Activated naive CD8-positive, alpha-beta T cell (primary cell): ENCODE measurements around the gene RAPGEF3.

ENCODE experiments used
- H3K27ac Mint-ChIP-seq: one replicate; pipeline ENCODE4 v1.8.0; 2021; ENCODE audit warnings: mixed read lengths
- H3K27me3 Mint-ChIP-seq: one replicate; pipeline ENCODE4 v1.8.0; 2021; ENCODE audit warnings: mixed read lengths
- H3K36me3 Mint-ChIP-seq: one replicate; pipeline ENCODE4 v1.8.0; 2021; ENCODE audit warnings: mixed read lengths
- H3K4me1 Mint-ChIP-seq: one replicate; pipeline ENCODE4 v1.8.0; 2021; ENCODE audit warnings: low read depth, mixed read lengths
- H3K4me3 Mint-ChIP-seq: one replicate; pipeline ENCODE4 v1.8.0; 2021; ENCODE audit warnings: mild to moderate bottlenecking, mixed read lengths
- H3K9me3 Mint-ChIP-seq: one replicate; pipeline ENCODE4 v1.8.0; 2021; ENCODE audit warnings: low read depth, mixed read lengths

The RAPGEF3 gene

DNA sequence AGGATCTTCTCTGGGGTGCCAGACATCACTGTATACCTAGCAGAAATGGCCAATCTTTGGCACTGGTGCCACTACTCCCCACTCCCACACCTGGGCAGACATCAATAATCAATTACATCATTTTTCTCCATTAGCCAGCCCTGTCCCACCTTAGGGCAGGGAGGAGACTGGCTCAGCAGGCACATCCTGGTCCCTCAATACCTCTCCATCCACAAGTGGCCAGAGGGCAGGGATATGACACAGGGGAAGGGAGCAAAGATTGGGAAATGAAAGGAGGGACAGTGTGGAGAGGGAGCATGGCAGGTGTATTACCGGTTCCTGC, 10.2 kb downstream of the RAPGEF3 start:
- H3K4me3 Mint-ChIP-seq: no peak overlapping the region
- H3K27ac Mint-ChIP-seq: no peak overlapping the region
- H3K27me3 Mint-ChIP-seq: no peaks in the 10 kb centered on the region
- no peaks in the 10 kb centered on the region for H3K36me3 Mint-ChIP-seq
- H3K9me3 Mint-ChIP-seq: no peaks in the 10 kb centered on the region
- peaks cover 3% of the 10 kb centered on the region for H3K4me1 Mint-ChIP-seq

DNA sequence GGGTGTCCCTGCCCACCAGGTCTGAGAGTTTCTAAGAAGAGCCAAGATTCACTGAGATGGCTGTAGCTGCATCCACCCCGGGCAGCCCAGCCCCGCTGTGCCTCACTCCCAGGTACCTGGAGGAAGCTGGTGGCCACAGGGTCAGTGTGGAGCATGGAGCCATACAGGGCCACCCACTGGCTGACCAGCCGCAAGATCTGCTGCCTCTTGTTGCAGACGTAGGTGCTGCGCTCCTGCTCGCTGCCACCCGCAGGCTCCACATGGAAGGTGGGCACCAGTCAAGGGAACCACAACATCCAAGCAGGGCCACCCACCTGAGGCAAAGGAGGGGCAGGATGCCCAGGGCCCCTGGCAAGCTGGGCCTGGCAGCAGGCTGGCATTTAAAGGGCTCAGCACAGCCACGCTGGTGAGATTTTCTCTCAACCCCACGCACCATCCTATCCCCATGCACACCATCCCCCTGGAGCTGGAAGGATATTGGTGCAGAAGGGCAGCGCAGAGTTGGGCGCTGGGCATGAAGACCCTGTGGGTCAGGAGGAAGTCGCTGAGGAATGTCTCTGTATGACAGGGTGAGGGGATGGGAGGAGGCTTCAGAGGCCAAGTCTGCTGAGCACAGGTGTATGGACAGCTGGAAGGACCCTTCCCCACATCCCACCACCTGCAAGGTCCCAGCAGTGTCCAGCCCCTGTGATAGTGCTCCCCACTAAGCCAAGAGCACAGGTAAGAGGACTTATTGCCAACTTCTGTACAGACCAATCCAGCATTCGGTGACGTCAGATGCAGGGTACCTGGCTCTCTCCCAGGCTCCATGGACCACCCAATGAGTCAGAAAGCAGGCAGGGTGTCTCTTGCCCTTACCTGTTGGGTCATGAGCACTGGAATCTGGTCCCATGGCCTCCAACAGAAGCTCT, 10.8 kb downstream of the RAPGEF3 start:
- Mint-ChIP-seq H3K36me3 (no peaks in the 10 kb centered on the region), H3K4me1 (peaks cover 6% of the 10 kb centered on the region), H3K27me3 (no peaks in the 10 kb centered on the region), H3K27ac (no peak overlapping the region), H3K4me3 (no peak overlapping the region), H3K9me3 (no peaks in the 10 kb centered on the region)

DNA sequence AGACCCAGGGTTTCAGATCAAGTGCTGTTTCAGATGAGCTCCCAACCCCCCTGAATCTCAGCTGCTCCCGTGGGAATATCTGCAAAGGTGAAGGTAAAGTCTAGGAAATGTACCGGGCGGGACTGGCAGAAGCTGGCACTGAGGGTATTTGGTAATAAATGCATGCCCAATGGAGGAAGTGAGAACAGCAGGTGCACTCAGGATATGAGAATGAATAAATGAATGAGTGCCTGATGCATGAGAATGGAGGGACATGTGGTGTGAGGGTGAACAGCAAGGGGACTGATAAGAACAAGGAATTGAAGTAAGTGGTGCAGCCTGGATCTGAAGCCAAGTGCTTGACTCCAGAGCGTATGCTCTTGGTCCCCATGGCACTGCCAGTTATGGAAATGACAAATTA, 11.6 kb downstream of the RAPGEF3 start:
- H3K4me1 Mint-ChIP-seq: peaks cover 11% of the 10 kb centered on the region
- no peaks in the 10 kb centered on the region for H3K9me3 Mint-ChIP-seq

DNA sequence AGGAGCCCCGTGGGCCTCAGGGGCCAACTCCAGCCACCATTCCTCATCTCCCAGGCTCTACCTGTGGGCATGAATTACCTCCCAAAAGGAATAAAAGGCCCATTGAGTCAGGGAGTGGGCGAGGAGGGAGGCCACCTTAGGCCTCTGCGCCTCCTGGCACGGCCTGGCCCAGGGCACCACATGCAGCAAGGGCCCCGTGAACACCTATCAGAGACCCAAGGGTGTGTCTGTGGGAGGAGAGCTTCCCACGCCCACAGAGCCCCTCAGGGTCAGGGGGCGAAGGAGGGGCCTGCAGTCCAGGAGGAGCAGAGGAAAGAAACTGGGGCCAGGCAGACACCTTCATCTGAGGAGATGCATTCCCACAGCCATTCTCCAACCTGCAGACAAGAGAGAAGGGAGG, 12.2 kb downstream of the RAPGEF3 start:
- Mint-ChIP-seq H3K4me3 (no peak overlapping the region), H3K36me3 (no peaks in the 10 kb centered on the region), H3K27me3 (no peaks in the 10 kb centered on the region), H3K9me3 (no peaks in the 10 kb centered on the region), H3K27ac (no peak overlapping the region), H3K4me1 (peaks cover 16% of the 10 kb centered on the region)

More for the DNA sequence above, 11.6 kb downstream of the RAPGEF3 start:
- Mint-ChIP-seq H3K27me3 (no peaks in the 10 kb centered on the region), H3K27ac (no peak overlapping the region), H3K36me3 (no peaks in the 10 kb centered on the region), H3K4me3 (no peak overlapping the region)

DNA sequence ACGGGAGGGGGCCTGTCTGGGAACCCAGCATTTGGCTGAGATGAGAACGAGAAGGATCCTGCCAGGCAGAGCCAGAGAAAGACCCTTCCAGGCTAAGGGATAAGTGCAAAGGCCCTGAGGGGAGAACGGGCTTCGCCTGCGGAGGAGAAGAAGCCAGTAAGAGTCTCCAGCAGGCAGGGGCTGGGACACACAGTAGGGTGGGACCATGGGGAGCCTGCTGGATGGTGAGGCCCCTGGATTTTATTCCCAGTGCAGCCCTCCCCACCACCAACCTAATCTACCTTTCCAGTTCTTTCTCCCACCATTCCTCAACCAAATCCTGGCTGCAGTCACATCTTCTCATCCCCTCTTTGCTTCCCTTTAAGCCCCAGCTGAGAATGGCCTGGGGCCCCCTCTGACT, 12.6 kb downstream of the RAPGEF3 start:
- Mint-ChIP-seq H3K9me3 (no peaks in the 10 kb centered on the region), H3K4me1 (peaks cover 20% of the 10 kb centered on the region), H3K4me3 (no peak overlapping the region), H3K36me3 (no peaks in the 10 kb centered on the region), H3K27ac (no peak overlapping the region), H3K27me3 (no peaks in the 10 kb centered on the region)

DNA sequence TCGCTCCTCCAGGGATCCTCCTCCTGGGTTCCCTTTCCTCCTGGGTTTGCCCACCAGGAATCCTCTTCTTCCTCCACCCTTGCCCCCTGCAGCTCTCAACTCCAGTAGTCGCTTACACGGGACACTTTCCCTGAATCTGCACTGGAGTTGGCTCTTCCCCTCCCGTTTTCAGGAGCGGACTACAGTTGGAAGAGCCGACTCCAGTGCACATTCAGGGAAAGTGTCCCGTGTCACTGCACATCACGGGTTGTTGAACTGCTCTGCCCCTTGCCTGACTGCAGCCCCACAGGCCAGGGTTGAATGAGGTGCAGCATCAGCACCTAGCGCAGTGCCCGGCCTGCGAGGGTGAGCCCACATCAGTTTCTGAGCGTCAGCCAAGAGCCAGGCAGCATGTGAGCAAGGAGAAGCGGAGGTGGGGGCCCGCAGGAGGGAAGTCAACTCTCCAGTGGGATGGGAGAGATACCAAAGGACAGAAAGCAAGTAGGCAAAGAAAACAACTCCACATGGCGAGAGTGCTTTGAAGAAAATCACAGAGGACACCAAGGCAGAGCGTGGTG, 13.1 kb downstream of the RAPGEF3 start:
- H3K36me3 Mint-ChIP-seq: no peaks in the 10 kb centered on the region
- peaks cover 24% of the 10 kb centered on the region for H3K4me1 Mint-ChIP-seq
- no peak overlapping the region for H3K4me3 Mint-ChIP-seq
- no peaks in the 10 kb centered on the region for H3K27me3 Mint-ChIP-seq
- no peak overlapping the region for H3K27ac Mint-ChIP-seq
- no peaks in the 10 kb centered on the region for H3K9me3 Mint-ChIP-seq

DNA sequence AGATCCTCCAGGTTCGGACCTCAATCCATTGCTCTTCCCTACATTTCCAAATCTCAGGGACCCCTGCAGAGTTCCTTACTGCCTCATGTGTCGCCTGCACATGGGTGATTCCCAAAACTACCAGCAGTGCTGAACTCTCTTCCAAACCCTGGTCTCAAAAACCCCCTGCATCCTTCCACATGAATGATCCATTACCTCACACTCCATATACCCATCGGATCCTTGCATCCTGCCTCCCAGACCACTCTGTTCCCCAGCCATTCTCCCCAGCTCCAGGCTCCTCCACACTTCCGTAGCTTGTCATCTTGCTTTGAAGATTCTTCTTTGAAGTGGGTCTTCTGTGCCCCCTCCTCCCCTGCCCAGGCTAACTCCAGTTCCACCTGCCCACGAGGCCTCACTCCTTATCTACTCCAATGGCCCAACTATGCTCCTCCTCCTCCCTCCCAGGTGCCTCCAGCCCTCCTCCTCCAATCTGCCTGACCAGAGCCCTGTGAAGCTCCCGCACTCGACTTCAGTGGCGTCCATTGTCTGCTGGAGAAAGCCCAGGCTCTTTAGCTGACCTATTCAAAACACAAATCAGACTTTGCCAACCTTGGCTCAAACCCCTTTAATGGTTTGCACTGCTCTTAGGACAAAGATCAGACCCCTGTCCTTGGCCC, 13.8 kb downstream of the RAPGEF3 start:
- Mint-ChIP-seq H3K27ac (no peak overlapping the region), H3K36me3 (no peaks in the 10 kb centered on the region), H3K9me3 (no peaks in the 10 kb centered on the region), H3K4me3 (no peak overlapping the region), H3K4me1 (peaks cover 24% of the 10 kb centered on the region), H3K27me3 (no peaks in the 10 kb centered on the region)

DNA sequence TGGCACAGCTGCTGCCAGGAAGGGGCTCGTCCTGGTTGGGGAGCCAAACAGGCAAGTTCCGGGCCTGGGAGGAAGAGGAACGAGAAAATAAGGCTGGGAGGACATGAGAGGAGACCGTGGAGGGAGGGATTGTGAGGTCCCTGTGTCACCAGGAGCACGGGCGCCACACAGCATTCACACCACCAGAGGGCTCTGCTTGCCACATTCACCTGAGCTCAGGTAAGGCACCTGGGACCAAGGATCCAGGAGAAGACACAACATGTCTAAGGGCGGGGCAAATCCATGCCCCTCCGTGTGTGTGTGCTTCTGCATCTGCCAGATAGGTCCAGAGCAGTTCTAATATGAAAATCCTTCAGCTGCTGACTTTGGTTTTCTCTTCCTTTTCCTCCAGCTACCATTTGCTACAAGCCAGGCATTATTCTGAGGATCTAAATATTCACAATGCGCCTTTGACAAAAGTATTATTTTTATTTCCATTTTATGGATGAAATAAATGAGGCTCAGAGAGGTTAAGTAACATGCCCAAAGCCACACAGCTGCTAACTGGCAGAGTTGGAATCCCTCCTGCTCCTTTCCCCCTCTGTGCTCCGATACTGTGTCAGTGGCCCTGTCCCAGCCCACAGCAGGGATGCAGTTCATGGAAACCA, 14.6 kb downstream of the RAPGEF3 start:
- Mint-ChIP-seq H3K4me1 (peaks cover 24% of the 10 kb centered on the region), H3K27ac (no peak overlapping the region), H3K27me3 (no peaks in the 10 kb centered on the region), H3K4me3 (no peak overlapping the region), H3K36me3 (no peaks in the 10 kb centered on the region), H3K9me3 (no peaks in the 10 kb centered on the region)

DNA sequence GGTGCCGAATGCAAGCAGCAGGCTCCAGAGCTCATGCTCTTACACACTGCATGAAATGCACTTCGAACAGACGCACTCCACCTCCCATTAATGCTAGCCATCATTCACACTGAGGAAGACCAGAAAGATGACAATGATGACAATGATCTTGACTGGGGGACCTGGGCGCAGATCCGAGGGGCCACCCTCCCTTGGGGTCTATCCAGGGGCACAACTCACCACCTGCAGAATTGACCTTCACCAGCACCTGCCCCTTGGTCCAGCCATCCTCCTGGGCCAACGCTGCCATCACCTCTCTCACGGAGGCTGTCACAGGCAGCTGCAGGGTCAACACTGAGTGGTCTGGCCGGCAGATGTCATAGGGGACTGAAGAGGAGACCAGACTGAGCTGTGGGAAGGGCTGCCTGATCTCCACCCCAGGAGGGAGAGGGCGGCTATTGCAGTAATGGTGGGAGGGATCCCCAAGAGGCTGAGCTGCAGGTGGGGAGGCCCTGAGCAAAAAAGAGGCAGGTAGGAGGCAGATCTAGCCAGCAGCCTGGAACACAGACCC, 15.3 kb downstream of the RAPGEF3 start:
- Mint-ChIP-seq H3K9me3 (no peaks in the 10 kb centered on the region), H3K36me3 (no peaks in the 10 kb centered on the region), H3K27ac (no peak overlapping the region), H3K4me3 (no peak overlapping the region), H3K27me3 (no peaks in the 10 kb centered on the region), H3K4me1 (peaks cover 24% of the 10 kb centered on the region)

DNA sequence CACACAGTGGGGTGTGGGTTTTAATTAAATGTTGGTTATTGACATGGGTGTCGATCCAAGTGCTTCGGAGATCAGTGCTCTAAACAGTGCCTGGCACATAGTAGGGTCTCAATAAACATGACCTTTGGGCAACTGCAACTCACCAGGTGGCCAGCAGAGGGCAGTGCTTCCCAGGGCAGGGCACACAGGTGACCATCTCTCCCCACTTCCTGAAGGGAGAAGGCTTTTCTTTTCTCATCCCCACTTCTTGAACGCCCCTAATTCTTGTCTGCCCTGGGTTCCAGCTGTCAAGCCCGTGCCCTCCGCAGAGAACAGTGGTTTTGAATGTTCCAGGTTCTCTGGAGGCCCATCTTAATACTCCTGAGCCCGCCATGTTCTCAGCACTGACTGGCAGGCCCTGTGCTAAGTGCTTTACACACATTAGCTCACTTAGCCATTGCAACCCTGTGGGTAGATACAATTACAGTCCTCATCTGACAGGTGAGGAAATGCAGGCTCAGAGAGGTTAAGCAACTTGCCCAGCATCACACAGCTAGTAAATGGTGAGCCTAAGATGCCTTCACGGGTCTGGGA, 16.3 kb downstream of the RAPGEF3 start:
- H3K27ac Mint-ChIP-seq: no peak overlapping the region
- H3K36me3 Mint-ChIP-seq: no peaks in the 10 kb centered on the region

DNA sequence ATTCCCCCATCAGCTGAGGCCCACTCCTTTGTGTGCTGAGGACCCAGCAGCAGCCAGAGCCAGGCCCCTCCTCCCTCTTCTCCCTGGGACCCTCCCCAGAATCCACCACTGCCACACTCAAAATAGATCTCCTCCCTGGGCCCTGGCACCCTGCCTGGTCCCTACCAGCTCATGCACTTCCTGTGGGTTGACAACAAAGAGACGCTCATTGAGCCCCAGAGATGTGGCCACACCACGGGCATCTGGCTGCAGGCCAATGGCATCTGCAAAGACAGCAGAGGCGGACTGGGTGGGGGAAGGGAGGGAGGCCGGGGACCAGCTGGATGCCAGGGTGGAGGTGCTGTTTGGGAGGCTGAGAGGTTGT, 17.4 kb downstream of the RAPGEF3 start:
- Mint-ChIP-seq H3K9me3 (no peaks in the 10 kb centered on the region), H3K4me3 (no peak overlapping the region), H3K27ac (no peak overlapping the region), H3K4me1 (peaks cover 25% of the 10 kb centered on the region), H3K36me3 (no peaks in the 10 kb centered on the region), H3K27me3 (no peaks in the 10 kb centered on the region)

More for the DNA sequence above, 16.3 kb downstream of the RAPGEF3 start:
- H3K27me3 Mint-ChIP-seq: no peaks in the 10 kb centered on the region
- no peak overlapping the region for H3K4me3 Mint-ChIP-seq
- H3K4me1 Mint-ChIP-seq: peaks cover 24% of the 10 kb centered on the region
- H3K9me3 Mint-ChIP-seq: no peaks in the 10 kb centered on the region

DNA sequence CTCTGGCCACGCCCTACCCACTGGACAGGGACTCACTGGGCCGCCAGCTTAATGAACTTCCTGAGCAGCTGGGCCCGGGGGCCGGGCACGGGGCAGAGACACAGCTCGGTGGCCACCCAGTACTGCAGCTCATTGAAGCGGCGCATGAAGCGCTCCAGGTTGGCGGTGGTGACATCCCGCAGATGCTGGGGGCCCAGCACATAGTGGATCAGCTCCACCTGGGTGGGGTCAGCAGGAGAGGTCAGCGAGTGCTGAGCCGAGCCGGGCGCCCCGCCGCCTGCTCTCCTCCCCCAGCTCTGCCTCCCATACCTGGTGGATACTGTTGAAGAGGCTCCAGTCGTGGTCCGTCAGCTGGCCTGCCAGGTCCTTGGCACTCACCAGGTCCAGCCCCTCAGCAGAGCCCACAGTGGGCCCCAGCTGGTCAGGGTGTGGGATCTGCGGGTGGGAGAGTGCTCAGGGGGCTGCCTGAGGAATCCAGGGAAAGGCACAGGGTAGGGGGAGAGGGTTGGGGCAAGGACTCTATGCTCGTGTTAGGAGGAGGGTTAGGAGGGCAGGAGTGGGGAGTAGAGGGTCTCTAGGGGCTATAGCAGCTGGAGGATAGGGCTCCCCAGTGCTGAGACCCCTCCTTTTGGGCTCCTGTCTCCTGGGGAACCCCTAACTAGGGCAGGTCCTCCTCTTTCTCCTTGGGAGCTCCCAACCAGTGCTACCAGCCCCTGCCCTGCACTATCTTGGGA, 17.9 kb downstream of the RAPGEF3 start:
- Mint-ChIP-seq H3K9me3 (no peaks in the 10 kb centered on the region), H3K4me3 (no peak overlapping the region), H3K36me3 (no peaks in the 10 kb centered on the region), H3K27me3 (no peaks in the 10 kb centered on the region), H3K27ac (no peak overlapping the region), H3K4me1 (peaks cover 25% of the 10 kb centered on the region)

DNA sequence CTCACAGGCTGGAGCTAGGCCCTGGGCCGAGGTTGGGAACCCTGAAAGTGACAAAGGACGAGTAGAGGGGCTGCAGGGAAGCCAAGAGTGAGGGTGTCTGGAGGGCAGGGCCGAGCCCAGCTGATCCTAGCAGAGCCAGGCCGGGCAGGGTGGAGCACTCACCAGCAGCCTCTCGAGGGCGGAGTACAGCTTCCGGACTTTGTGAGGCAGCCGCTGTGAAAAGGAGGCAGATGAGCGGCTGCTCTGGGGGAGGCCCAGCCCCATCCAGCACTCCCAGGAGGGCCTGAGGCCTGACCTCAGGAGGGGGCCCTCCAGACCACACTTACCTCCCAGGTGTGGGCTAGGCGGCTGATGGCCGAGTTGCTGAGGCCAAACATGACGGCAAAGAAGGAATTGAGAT, 18.7 kb downstream of the RAPGEF3 start:
- Mint-ChIP-seq H3K9me3 (no peaks in the 10 kb centered on the region), H3K4me3 (no peak overlapping the region), H3K36me3 (no peaks in the 10 kb centered on the region), H3K27ac (no peak overlapping the region), H3K27me3 (no peaks in the 10 kb centered on the region), H3K4me1 (peaks cover 25% of the 10 kb centered on the region)

DNA sequence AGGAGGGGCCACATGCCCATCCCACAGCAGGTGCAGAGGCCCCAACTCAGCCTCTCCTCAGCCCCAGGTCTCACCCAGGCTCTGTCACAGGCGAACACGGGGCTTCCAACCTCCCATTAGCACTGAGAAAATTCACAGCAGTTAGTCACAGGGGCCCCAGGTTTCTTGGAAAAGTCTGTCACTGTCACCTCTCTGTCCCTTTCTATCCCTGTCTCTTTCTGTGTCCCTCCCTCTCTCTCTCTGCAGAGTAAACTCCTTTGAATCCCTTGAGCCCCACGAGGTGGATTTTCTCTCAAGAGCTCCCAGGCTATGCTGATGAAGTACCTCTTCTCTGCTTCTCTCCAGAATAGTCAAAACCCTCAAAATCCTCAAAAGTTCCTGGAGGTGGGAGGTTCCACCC, 19.4 kb downstream of the RAPGEF3 start:
- Mint-ChIP-seq H3K4me3 (no peak overlapping the region), H3K4me1 (peaks cover 25% of the 10 kb centered on the region), H3K36me3 (no peaks in the 10 kb centered on the region), H3K27ac (no peak overlapping the region), H3K27me3 (no peaks in the 10 kb centered on the region), H3K9me3 (no peaks in the 10 kb centered on the region)
